ENCODE data around the gene CGRRF1. TPM values are rescaled to one million over a fixed set of nuclear protein-coding genes. Genes with fewer than 3 reads are reported as not detected.

Gene CGRRF1
- total RNA-seq, 1 donor from 2014 or later = 19.7 TPM

GRCh38 chr14:54555651-54556050 is 45.9 kb downstream of the CGRRF1 start:
- DNase-seq (ENCODE audit: low read depth) (no peak), FAIRE-seq (no peak)
- H3K4me3 ChIP-seq (ENCODE audit: low read depth, low read length) = no peak overlapping the region
- peaks cover 1% of the 10 kb centered on the region for H3K27me3 ChIP-seq (ENCODE audit: control insufficient read depth, insufficient read depth, low read length)
- TF ChIP-seq CTCF (IDR thresholded peaks at IDR 0.05; ENCODE audit: insufficient read depth, low read length, severe bottlenecking) = no peak
- no peaks in the 10 kb centered on the region for H3K36me3 ChIP-seq (ENCODE audit: control insufficient read depth, insufficient read depth, low read length)

GRCh38 chr14:54556535-54556934 is 46.8 kb downstream of the CGRRF1 start:
- no peak for TF ChIP-seq CTCF (IDR thresholded peaks at IDR 0.05; ENCODE audit: insufficient read depth, low read length, severe bottlenecking)
- DNase-seq (ENCODE audit: low read depth) = no peak
- Histone ChIP-seq H3K36me3 (ENCODE audit: control insufficient read depth, insufficient read depth, low read length) (no peaks in the 10 kb centered on the region), H3K27me3 (ENCODE audit: control insufficient read depth, insufficient read depth, low read length) (peaks cover 1% of the 10 kb centered on the region), H3K4me3 (ENCODE audit: low read depth, low read length) (no peak overlapping the region)
- FAIRE-seq = no peak

- Histone ChIP-seq H3K36me3 (ENCODE audit: control insufficient read depth, insufficient read depth, low read length) (no peaks in the 10 kb centered on the region), H3K4me3 (ENCODE audit: low read depth, low read length) (no peak overlapping the region), H3K27me3 (ENCODE audit: control insufficient read depth, insufficient read depth, low read length) (no peaks in the 10 kb centered on the region)
- TF ChIP-seq CTCF (IDR thresholded peaks at IDR 0.05; ENCODE audit: insufficient read depth, low read length, severe bottlenecking) = no peak
- DNase-seq (ENCODE audit: low read depth) (no peak), FAIRE-seq (no peak)
Observed at GRCh38 chr14:54562334-54562733, 52.6 kb downstream of the CGRRF1 start.

GRCh38 chr14:54564071-54564867 is 54.6 kb downstream of the CGRRF1 start:
- peak; percentile 59 for DNase-seq (ENCODE audit: low read depth)
- peak; percentile 55 for TF ChIP-seq CTCF (IDR thresholded peaks at IDR 0.05; ENCODE audit: insufficient read depth, low read length, severe bottlenecking)
- no peaks in the 10 kb centered on the region for H3K27me3 ChIP-seq (ENCODE audit: control insufficient read depth, insufficient read depth, low read length)
- H3K4me3 ChIP-seq (ENCODE audit: low read depth, low read length) = peak overlapping the region; percentile 72
- H3K36me3 ChIP-seq (ENCODE audit: control insufficient read depth, insufficient read depth, low read length) = no peaks in the 10 kb centered on the region
- no peak for FAIRE-seq

GRCh38 chr14:54564868-54565784 is 55.4 kb downstream of the CGRRF1 start:
- Histone ChIP-seq H3K4me3 (ENCODE audit: low read depth, low read length) (peak overlapping the region; percentile 72), H3K27me3 (ENCODE audit: control insufficient read depth, insufficient read depth, low read length) (no peaks in the 10 kb centered on the region), H3K36me3 (ENCODE audit: control insufficient read depth, insufficient read depth, low read length) (no peaks in the 10 kb centered on the region)
- FAIRE-seq (no peak), DNase-seq (ENCODE audit: low read depth) (peak; percentile 66)
- TF ChIP-seq CTCF (IDR thresholded peaks at IDR 0.05; ENCODE audit: insufficient read depth, low read length, severe bottlenecking) = no peak

All from bronchial epithelial cell (primary cell).